ENCODE measurements around the gene SKAP1. TPM values are rescaled to one million over a fixed set of nuclear protein-coding genes. Genes with fewer than 3 reads are reported as not detected.

The SKAP1 gene
- total RNA-seq, 1 experiment from 2014 or later, result 0.31 TPM

GRCh38 chr17:48122665-48123045 is 307.4 kb downstream of the SKAP1 start:
- H4K20me1 ChIP-seq (ENCODE audit: insufficient read depth), result no peaks in the 10 kb centered on the region
- peaks cover 16% of the 10 kb centered on the region for H3K36me3 ChIP-seq (ENCODE audit: low read depth)
- POLR2A ChIA-PET (ENCODE audit: unreplicated experiment), result interaction anchor here (0.6 kb wide), 1 partner anchor 15 kb away, joined by 3 read pairs; no protein-coding TSS in a partner anchor

GRCh38 chr17:48121923-48122664 is 307.9 kb downstream of the SKAP1 start:
- Histone ChIP-seq H3K36me3 (ENCODE audit: low read depth) (peaks cover 16% of the 10 kb centered on the region), H3F3A (ENCODE audit: insufficient read depth, low read depth) (no peaks in the 10 kb centered on the region), H3K9me2 (ENCODE audit: insufficient read depth) (no peaks in the 10 kb centered on the region), H3K4me1 (replicated peaks; ENCODE audit: insufficient read depth) (peaks cover 5% of the 10 kb centered on the region), H3K9me3 (ENCODE audit: insufficient read depth, low read depth) (no peaks in the 10 kb centered on the region), H4K20me1 (ENCODE audit: insufficient read depth) (no peaks in the 10 kb centered on the region), H3K79me2 (ENCODE audit: low read depth) (no peaks in the 10 kb centered on the region), H3K27ac (no peak overlapping the region), H2AFZ (no peak overlapping the region), H3K27me3 (ENCODE audit: insufficient read depth, low read depth) (no peaks in the 10 kb centered on the region), H3K4me2 (no peak overlapping the region), H3K4me3 (no peak overlapping the region)
- TF ChIP-seq CTCF (conservative IDR thresholded peaks at IDR 0.05) (no peak), EZH2 (IDR thresholded peaks at IDR 0.05; ENCODE audit: low read depth) (no peak)
- POLR2A ChIA-PET (ENCODE audit: unreplicated experiment), result no interaction called here
- CTCF ChIA-PET, result no interaction called here
- intact Hi-C loops (cut with micrococcal nuclease; ENCODE audit: unreplicated experiment), result no loop called here
- no peak for DNase-seq
- BruUV-seq (replicated peaks), result no TSS peak

More at GRCh38 chr17:48122665-48123045, 307.4 kb downstream of the SKAP1 start:
- H3K79me2 ChIP-seq (ENCODE audit: low read depth), result no peaks in the 10 kb centered on the region
- H3F3A ChIP-seq (ENCODE audit: insufficient read depth, low read depth), result no peaks in the 10 kb centered on the region; the same call in 1 of the 2 replicates
- peaks cover 10% of the 10 kb centered on the region for H3K4me1 ChIP-seq (replicated peaks; ENCODE audit: insufficient read depth)
- TF ChIP-seq CTCF (conservative IDR thresholded peaks at IDR 0.05) (no peak), EZH2 (IDR thresholded peaks at IDR 0.05; ENCODE audit: low read depth) (no peak)
- BruUV-seq (replicated peaks), result no TSS peak
- intact Hi-C loops (cut with micrococcal nuclease; ENCODE audit: unreplicated experiment), result no loop called here
- DNase-seq, result no peak
- no peak overlapping the region for H3K4me2 ChIP-seq
- CTCF ChIA-PET, result no interaction called here
- no peak overlapping the region for H3K27ac ChIP-seq
- H3K9me3 ChIP-seq (ENCODE audit: insufficient read depth, low read depth), result no peaks in the 10 kb centered on the region
- H3K9me2 ChIP-seq (ENCODE audit: insufficient read depth), result no peaks in the 10 kb centered on the region
- no peak overlapping the region for H3K4me3 ChIP-seq
- H2AFZ ChIP-seq, result no peak overlapping the region
- H3K27me3 ChIP-seq (ENCODE audit: insufficient read depth, low read depth), result no peaks in the 10 kb centered on the region

- Histone ChIP-seq H3K79me2 (ENCODE audit: low read depth) (peaks cover 37% of the 10 kb centered on the region), H3K36me3 (ENCODE audit: low read depth) (no peaks in the 10 kb centered on the region), H3K9me3 (ENCODE audit: insufficient read depth, low read depth) (no peaks in the 10 kb centered on the region), H3K4me3 (no peak overlapping the region), H4K20me1 (ENCODE audit: insufficient read depth) (no peaks in the 10 kb centered on the region; the same call in 1 of the 2 replicates), H3K27me3 (ENCODE audit: insufficient read depth, low read depth) (no peaks in the 10 kb centered on the region), H3K27ac (no peak overlapping the region), H2AFZ (no peak overlapping the region), H3K9me2 (ENCODE audit: insufficient read depth) (no peaks in the 10 kb centered on the region), H3K4me1 (replicated peaks; ENCODE audit: insufficient read depth) (peaks cover 8% of the 10 kb centered on the region), H3K4me2 (no peak overlapping the region), H3F3A (ENCODE audit: insufficient read depth, low read depth) (peaks cover 14% of the 10 kb centered on the region)
- intact Hi-C loops (cut with micrococcal nuclease; ENCODE audit: unreplicated experiment), result no loop called here
- CTCF ChIA-PET, result no interaction called here
- no TSS peak for BruUV-seq (replicated peaks)
- no peak for DNase-seq
- POLR2A ChIA-PET (ENCODE audit: unreplicated experiment), result no interaction called here
- TF ChIP-seq CTCF (conservative IDR thresholded peaks at IDR 0.05), result no peak
- TF ChIP-seq EZH2 (IDR thresholded peaks at IDR 0.05; ENCODE audit: low read depth), result no peak
These were observed 316.8 kb downstream of the SKAP1 start for GRCh38 chr17:48113201-48113676.
